ENCODE data around the gene MAP7D1.

Gene MAP7D1

DNA sequence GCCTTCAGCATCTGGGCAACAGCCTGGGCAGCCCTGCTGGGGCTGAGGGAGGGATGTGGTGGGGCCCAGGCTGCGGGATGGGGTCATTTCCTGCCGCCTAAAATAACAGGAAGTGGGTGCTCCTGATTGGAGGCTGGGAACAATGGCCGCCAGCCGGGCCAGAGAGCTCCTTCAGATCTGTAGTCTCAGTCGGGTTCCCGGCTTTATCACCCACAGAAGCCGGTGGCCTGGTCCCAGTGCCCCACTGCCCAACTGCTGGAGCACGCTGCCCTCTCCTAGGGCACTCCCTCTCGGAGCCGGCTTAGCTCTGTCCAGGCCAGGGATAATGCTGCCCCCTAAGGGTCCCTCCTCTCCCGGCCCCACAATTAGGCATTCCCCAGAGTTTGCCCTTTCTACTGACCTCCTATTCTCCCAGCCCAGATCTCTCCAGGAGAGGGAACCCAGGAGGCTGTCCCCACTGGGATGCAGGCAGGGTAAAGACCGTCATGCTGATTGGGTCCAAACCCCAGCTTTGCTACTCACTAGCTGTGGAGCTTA lies 5.1 kb downstream of the MAP7D1 start:
- TF ChIP-seq, protein P1, sequence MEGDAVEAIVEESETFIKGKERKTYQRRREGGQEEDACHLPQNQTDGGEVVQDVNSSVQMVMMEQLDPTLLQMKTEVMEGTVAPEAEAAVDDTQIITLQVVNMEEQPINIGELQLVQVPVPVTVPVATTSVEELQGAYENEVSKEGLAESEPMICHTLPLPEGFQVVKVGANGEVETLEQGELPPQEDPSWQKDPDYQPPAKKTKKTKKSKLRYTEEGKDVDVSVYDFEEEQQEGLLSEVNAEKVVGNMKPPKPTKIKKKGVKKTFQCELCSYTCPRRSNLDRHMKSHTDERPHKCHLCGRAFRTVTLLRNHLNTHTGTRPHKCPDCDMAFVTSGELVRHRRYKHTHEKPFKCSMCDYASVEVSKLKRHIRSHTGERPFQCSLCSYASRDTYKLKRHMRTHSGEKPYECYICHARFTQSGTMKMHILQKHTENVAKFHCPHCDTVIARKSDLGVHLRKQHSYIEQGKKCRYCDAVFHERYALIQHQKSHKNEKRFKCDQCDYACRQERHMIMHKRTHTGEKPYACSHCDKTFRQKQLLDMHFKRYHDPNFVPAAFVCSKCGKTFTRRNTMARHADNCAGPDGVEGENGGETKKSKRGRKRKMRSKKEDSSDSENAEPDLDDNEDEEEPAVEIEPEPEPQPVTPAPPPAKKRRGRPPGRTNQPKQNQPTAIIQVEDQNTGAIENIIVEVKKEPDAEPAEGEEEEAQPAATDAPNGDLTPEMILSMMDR (IDR thresholded peaks at IDR 0.05; ENCODE audit: insufficient read depth, low read depth, low read length, missing control alignments), result no peak
- peak; percentile 64 for DNase-seq (ENCODE audit: low read depth)
- H3K4me3 ChIP-seq (ENCODE audit: low read length), result peak overlapping the region; percentile 39

DNA sequence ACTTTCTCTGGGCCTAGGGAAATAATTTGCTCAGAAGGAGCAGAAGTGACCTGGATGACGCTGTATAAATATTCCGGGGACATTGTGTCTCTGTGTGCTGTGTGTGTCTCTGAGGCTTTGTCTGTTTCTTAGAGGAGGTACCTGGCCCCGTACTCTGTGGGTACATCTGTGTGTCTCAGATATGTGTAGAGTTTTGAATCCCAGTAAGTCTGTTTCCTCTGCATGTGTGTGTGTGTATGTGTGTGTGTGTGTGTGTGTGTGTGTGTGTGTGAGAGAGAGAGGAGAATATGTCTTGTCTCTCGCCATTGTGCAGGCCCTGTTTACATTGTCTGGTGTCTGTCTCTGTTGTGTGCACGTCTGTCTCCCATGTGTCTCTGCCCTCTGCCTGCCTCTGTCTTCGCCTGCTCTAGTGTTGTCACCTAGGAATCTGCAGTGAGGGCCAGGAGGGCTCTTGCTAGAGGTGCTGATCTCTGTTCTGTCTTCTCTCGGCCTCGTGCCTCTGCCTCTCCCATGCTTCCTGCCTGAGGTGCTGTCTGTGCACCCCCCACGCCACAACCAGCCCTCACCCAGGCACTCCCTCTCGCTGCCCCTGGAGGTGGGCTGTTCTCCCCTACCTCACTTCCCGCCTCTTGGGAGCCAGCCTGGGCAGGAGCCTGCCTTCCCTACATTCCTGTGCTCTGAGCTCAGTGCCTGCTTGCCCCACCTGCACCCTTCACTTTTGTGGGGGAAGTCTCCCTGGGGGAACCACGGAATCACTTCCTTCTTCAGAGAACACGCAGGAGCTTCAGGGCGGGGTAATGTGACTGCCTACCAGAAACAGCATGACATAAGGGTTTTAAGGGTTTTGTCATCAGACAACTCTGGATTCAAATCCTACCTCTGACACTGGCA lies 5.9 kb downstream of the MAP7D1 start:
- DNase-seq (ENCODE audit: low read depth), result peak; percentile 98
- H3K4me3 ChIP-seq (ENCODE audit: low read length), result peak overlapping the region; percentile 39

DNA sequence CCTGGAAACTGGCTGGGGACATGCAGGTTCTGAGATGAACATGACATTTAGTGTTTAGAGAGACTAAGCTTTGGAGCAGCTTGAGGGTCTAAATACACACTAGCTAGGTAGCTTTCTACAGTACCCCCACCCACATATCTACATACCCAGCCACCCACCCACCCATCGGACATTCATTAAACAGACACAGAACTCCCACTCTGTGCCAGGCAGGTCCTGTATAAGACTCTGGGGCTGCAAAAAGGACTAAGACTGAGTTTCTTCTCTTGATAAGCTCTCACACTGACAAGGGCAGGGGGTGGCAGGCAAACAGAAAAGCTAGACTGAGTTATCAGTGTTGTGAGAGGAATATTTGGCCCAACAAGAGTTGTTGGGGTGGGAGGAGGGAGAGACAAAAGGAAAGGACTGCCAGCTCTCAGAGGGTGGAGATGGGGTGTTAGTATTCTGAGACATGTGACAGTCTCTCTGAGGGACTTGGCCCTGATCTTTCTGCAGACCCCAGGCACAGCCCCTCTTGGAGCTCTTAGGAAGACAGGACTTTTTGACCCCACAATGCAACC lies 6.8 kb downstream of the MAP7D1 start:
- no peak overlapping the region for H3K4me3 ChIP-seq (ENCODE audit: low read length)
- no peak for DNase-seq (ENCODE audit: low read depth)
- TF ChIP-seq, protein P1 (IDR thresholded peaks at IDR 0.05; ENCODE audit: insufficient read depth, low read depth, low read length, missing control alignments), result no peak

More for the DNA sequence above, 5.9 kb downstream of the MAP7D1 start:
- TF ChIP-seq, protein P1 (IDR thresholded peaks at IDR 0.05; ENCODE audit: insufficient read depth, low read depth, low read length, missing control alignments), result peak; percentile 11

DNA sequence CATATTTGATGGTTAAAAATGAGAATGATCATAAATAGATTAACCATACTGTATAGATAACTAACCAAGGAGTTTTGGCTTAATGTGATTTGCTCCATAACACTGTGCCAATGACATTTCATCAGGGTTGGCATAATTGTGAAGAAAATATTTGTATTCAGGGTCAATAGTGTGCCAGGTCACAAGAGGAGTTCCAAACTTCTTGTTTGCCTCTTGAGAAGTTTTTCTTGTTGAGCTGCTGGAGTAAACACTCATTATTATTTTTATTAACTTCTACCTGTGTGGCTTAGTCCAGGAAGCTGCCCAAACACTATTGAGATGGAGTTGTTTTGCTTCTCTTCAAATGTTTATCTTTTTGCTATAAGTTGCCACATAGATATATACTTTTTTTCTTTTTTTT lies 7.5 kb downstream of the MAP7D1 start:
- no peak overlapping the region for H3K4me3 ChIP-seq (ENCODE audit: low read length)

DNA sequence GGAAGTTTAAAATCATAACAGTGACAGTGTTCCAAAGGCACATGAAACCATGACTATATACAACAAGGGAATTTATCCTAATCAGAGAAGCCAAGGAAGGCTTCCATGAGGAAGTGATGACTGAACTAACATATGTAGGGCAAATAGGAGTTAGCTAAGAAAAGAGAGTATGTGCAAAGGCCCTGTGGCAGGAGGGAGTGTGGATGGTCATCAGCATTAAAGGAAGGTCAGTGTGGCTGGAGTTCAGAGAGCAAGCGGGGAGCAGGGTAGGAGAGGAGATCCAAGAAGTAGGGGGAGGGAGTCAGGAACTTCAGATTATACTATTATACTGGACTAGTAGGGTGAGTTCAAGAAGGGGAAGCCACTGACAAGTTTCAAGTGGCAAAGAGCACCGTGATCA lies 8.4 kb downstream of the MAP7D1 start:
- H3K4me3 ChIP-seq (ENCODE audit: low read length), result no peak overlapping the region
- TF ChIP-seq, protein P1 (IDR thresholded peaks at IDR 0.05; ENCODE audit: insufficient read depth, low read depth, low read length, missing control alignments), result no peak
- DNase-seq (ENCODE audit: low read depth), result no peak

More for the DNA sequence above, 7.5 kb downstream of the MAP7D1 start:
- TF ChIP-seq, protein P1 (IDR thresholded peaks at IDR 0.05; ENCODE audit: insufficient read depth, low read depth, low read length, missing control alignments), result no peak
- no peak for DNase-seq (ENCODE audit: low read depth)

DNA sequence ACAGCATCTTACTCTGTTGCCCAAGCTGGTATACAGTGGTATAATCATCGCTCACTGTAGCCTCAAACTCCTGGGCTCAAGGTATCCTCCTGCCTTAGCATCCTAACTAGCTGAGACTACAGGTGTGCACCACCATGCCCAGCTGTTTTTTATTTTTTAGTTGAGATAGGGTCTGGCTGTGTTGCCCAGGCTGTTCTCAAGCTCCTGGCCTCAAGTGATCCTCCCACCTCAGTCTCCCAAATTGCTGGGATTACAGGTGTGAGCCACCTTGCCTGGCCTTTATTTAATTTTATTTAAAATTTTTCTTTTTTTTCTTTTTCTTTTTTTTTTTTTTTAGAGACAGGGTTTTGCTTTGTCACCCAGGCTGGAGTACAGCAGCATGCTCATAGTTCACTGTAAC lies 9.2 kb downstream of the MAP7D1 start:
- DNase-seq (ENCODE audit: low read depth), result no peak
- TF ChIP-seq, protein P1 (IDR thresholded peaks at IDR 0.05; ENCODE audit: insufficient read depth, low read depth, low read length, missing control alignments), result no peak
- H3K4me3 ChIP-seq (ENCODE audit: low read length), result no peak overlapping the region
